Cardiac muscle cell (in vitro differentiated cells and primary cell): ENCODE results near the gene C2orf68. TPM values are rescaled to one million over a fixed set of nuclear protein-coding genes. Genes with fewer than 3 reads are reported as not detected.

Experiments
- polyA plus RNA-seq: library from polyadenylated mRNA; unstranded; fragments of >200 nt; fragmentation: Nextera tagmentation; extraction: Ambion mirVana; gene quantifications from 2 replicates; pipeline ENCODE4 v1.2.1, GENCODE V29; 2016
- total RNA-seq: library from RNA; depleted of rRNA; stranded (reverse); fragments of >200 nt; gene quantifications from 2 replicates; pipeline ENCODE4 v1.2.3, GENCODE V29; 2016

The C2orf68 gene
- total and polyA plus RNA-seq, 2 experiments from 2014 or later, result 32.6 to 37.4 TPM

Other genes starting within 250 kb of the C2orf68 start
- 12.3 and 14.0 TPM in 2 replicates for gene CAPG, start 201.7 kb downstream of the C2orf68 start, total RNA-seq
- gene CAPG, start 201.7 kb downstream of the C2orf68 start, polyA plus RNA-seq, result 13.0 and 21.2 TPM in 2 replicates
- gene SH2D6, start 193.4 kb downstream of the C2orf68 start, total RNA-seq, result not detected in 2 replicates
- 1.5 TPM in 1 of 2 replicates, not detected in the other for gene SH2D6, start 193.4 kb downstream of the C2orf68 start, polyA plus RNA-seq
- gene MAT2A, start 72.9 kb downstream of the C2orf68 start, total RNA-seq, result 116 and 225 TPM in 2 replicates
- 405 and 489 TPM in 2 replicates for gene MAT2A, start 72.9 kb downstream of the C2orf68 start, polyA plus RNA-seq
- gene GGCX, start 50.6 kb downstream of the C2orf68 start, total RNA-seq, result 18.6 and 24.3 TPM in 2 replicates
- gene GGCX, start 50.6 kb downstream of the C2orf68 start, polyA plus RNA-seq, result 32.0 and 33.5 TPM in 2 replicates
- 8.3 and 15.7 TPM in 2 replicates for gene VAMP8, start 34.5 kb downstream of the C2orf68 start, total RNA-seq
- 39.4 and 60.9 TPM in 2 replicates for gene VAMP8, start 34.5 kb downstream of the C2orf68 start, polyA plus RNA-seq
- 6.7 and 7.7 TPM in 2 replicates for gene VAMP5, start 27.6 kb downstream of the C2orf68 start, total RNA-seq
- gene VAMP5, start 27.6 kb downstream of the C2orf68 start, polyA plus RNA-seq, result 19.1 and 28.1 TPM in 2 replicates
- 152 and 241 TPM in 2 replicates for gene RNF181, start 16.3 kb downstream of the C2orf68 start, total RNA-seq
- 276 and 328 TPM in 2 replicates for gene RNF181, start 16.3 kb downstream of the C2orf68 start, polyA plus RNA-seq
- 14.2 and 18.9 TPM in 2 replicates for gene TMEM150A, start 9.4 kb downstream of the C2orf68 start, total RNA-seq
- 31.8 and 34.0 TPM in 2 replicates for gene TMEM150A, start 9.4 kb downstream of the C2orf68 start, polyA plus RNA-seq
- 110 and 187 TPM in 2 replicates for gene USP39, start 4.1 kb upstream of the C2orf68 start, total RNA-seq
- gene USP39, start 4.1 kb upstream of the C2orf68 start, polyA plus RNA-seq, result 56.0 and 56.6 TPM in 2 replicates
- not detected in 2 replicates for gene SFTPB, start 56.1 kb upstream of the C2orf68 start, total RNA-seq
- not detected in 2 replicates for gene SFTPB, start 56.1 kb upstream of the C2orf68 start, polyA plus RNA-seq
- gene GNLY, start 82.3 kb upstream of the C2orf68 start, total RNA-seq, result not detected in 2 replicates
- gene GNLY, start 82.3 kb upstream of the C2orf68 start, polyA plus RNA-seq, result not detected in 2 replicates
- 10.6 and 12.6 TPM in 2 replicates for gene ATOH8, start 141.9 kb upstream of the C2orf68 start, total RNA-seq
- 4.8 and 6.3 TPM in 2 replicates for gene ATOH8, start 141.9 kb upstream of the C2orf68 start, polyA plus RNA-seq